Kidney capillary endothelial cell (primary cell): ENCODE results near the gene SPEN.

Experiments used
- DNase-seq: peaks from one replicate; pipeline ENCODE4 v3.0.0-alpha.2; 2018; ENCODE audit warnings: low spot score

Gene SPEN

GRCh38 chr1:15937706-15938168 is 90.2 kb downstream of the SPEN start:
- DNase-seq = peak; percentile 78

GRCh38 chr1:15938628-15939161 is 91.2 kb downstream of the SPEN start:
- DNase-seq = no peak

- DNase-seq = peak; percentile 77
Measured at GRCh38 chr1:15939181-15940109, 91.9 kb downstream of the SPEN start.

- no peak for DNase-seq
Measured at GRCh38 chr1:15940110-15941043, 92.9 kb downstream of the SPEN start.

GRCh38 chr1:15941044-15941840 is 93.7 kb downstream of the SPEN start:
- DNase-seq = no peak

GRCh38 chr1:15941899-15942660 is 94.6 kb downstream of the SPEN start:
- no peak for DNase-seq

- DNase-seq = no peak
Measured at GRCh38 chr1:15942661-15943327, 95.3 kb downstream of the SPEN start.

- no peak for DNase-seq
Measured at GRCh38 chr1:15943328-15943991, 96.0 kb downstream of the SPEN start.

GRCh38 chr1:15943992-15944307 is 96.4 kb downstream of the SPEN start:
- DNase-seq = no peak

GRCh38 chr1:15944308-15945010 is 97.0 kb downstream of the SPEN start:
- no peak for DNase-seq

- DNase-seq = no peak
Measured at GRCh38 chr1:15945011-15945831, 97.7 kb downstream of the SPEN start.

- DNase-seq = no peak
Measured at GRCh38 chr1:15945832-15946448, 98.4 kb downstream of the SPEN start.

GRCh38 chr1:15946571-15947381 is 99.3 kb downstream of the SPEN start:
- no peak for DNase-seq

- no peak for DNase-seq
Measured at GRCh38 chr1:15947382-15948090, 100.0 kb downstream of the SPEN start.

- no peak for DNase-seq
Measured at GRCh38 chr1:15948091-15948591, 100.6 kb downstream of the SPEN start.
